Measurements from ENCODE around the gene CYB5D1. TPM values are rescaled to one million over a fixed set of nuclear protein-coding genes. Genes with fewer than 3 reads are reported as not detected.
A peak's percentile ranks its signal among the peaks of the same experiment; 100 is the strongest.

The CYB5D1 gene
- polyA plus RNA-seq, 1 experiment, result 8.1 TPM

DNA sequence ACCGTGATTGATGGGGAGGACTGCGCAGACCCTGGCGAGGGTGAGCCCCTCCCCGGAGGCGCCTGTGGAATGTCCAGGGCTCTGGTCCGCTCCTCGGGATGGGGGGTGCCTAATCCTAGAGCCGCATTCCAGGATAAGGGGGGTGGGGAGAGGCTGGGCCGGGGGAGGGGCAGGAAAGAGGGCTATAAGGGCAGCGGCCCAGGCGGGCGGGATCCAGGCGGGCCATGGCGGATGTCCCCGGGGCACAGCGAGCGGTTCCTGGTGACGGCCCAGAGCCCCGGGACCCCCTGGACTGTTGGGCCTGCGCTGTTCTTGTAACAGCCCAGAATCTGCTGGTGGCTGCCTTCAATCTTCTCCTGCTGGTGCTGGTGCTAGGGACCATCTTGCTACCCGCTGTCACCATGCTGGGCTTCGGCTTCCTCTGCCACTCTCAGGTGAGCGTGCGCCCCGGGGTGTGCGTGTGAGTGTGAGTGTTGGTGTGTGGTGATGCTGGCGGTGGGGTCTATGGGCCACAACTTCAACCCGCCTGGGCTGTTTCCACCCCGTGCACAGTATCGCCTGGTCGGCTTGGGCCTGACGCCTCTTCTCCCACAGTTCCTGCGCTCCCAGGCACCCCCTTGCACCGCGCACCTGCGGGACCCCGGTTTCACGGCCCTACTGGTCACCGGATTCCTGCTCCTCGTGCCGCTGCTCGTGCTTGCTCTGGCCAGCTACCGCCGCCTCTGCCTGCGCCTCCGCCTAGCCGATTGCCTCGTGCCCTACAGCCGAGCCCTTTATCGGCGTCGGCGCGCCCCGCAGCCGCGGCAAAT, 2.7 kb upstream of the CYB5D1 start, which contains the start of gene TMEM88:
Gene TMEM88 (plus strand): TSS at position 216 of the 809 bp plus-strand sequence. CDS start 9 bp downstream, at position 225.
- POLR2A ChIA-PET, result interaction anchor here (1.0 to 2.3 kb wide), 2 partner anchors 12 to 21 kb away, joined by 3 to 16 read pairs; partner anchors contain the start of gene KDM6B
- Histone ChIP-seq H3K27ac (ENCODE audit: low read depth, low read length) (peak within 1 kb of the TSS; percentile 91), H3K4me3 (ENCODE audit: low read depth, low read length) (peak within 1 kb of the TSS; percentile 81; the same call in 1 of the 2 replicates), H3K27me3 (ENCODE audit: control insufficient read depth, insufficient read depth, low read length) (no peaks in the 10 kb centered on the region), H3K9me3 (ENCODE audit: control insufficient read depth, insufficient read depth, low read length) (no peaks in the 10 kb centered on the region; the same call in 1 of the 2 replicates)
- CTCF ChIA-PET, result no interaction called here
- DNase-seq (ENCODE audit: low read depth, low spot score), result no peak
- no peak for TF ChIP-seq CTCF (IDR thresholded peaks at IDR 0.05; ENCODE audit: low read depth, low read length)

- TF ChIP-seq CTCF (IDR thresholded peaks at IDR 0.05; ENCODE audit: low read depth, low read length), result no peak
- no peaks in the 10 kb centered on the region; the same call in 1 of the 2 replicates for H3K9me3 ChIP-seq (ENCODE audit: control insufficient read depth, insufficient read depth, low read length)
- ChIA-PET POLR2A (interaction anchor here (1.0 to 2.3 kb wide), 2 partner anchors 13 to 22 kb away, joined by 3 to 16 read pairs; partner anchors contain the start of gene KDM6B), CTCF (no interaction called here)
- peak overlapping the region; percentile 81; the same call in 1 of the 2 replicates for H3K4me3 ChIP-seq (ENCODE audit: low read depth, low read length)
- no peak for DNase-seq (ENCODE audit: low read depth, low spot score)
- H3K27ac ChIP-seq (ENCODE audit: low read depth, low read length), result peak overlapping the region; percentile 91
- H3K27me3 ChIP-seq (ENCODE audit: control insufficient read depth, insufficient read depth, low read length), result no peaks in the 10 kb centered on the region
Measured at GRCh38 chr17:7855660-7856010, 2.2 kb upstream of the CYB5D1 start.

GRCh38 chr17:7856011-7856810, 1.6 kb upstream of the CYB5D1 start:
- Histone ChIP-seq H3K27ac (ENCODE audit: low read depth, low read length) (peak overlapping the region; percentile 91), H3K4me3 (ENCODE audit: low read depth, low read length) (peak overlapping the region; percentile 81), H3K27me3 (ENCODE audit: control insufficient read depth, insufficient read depth, low read length) (no peaks in the 10 kb centered on the region), H3K9me3 (ENCODE audit: control insufficient read depth, insufficient read depth, low read length) (no peaks in the 10 kb centered on the region; the same call in 1 of the 2 replicates)
- TF ChIP-seq CTCF (IDR thresholded peaks at IDR 0.05; ENCODE audit: low read depth, low read length), result no peak
- ChIA-PET CTCF (interaction anchor here (1.1 to 1.2 kb wide), 3 partner anchors 37 to 134 kb away, joined by 3 to 6 read pairs (median 3); no protein-coding TSS in a partner anchor), POLR2A (interaction anchor here (0.9 to 2.3 kb wide), 8 partner anchors 11 to 170 kb away, joined by 3 to 30 read pairs (median 8); partner anchors contain the start of genes CHD3, KDM6B, RNF227 and TP53)
- DNase-seq (ENCODE audit: low read depth, low spot score), result no peak

DNA sequence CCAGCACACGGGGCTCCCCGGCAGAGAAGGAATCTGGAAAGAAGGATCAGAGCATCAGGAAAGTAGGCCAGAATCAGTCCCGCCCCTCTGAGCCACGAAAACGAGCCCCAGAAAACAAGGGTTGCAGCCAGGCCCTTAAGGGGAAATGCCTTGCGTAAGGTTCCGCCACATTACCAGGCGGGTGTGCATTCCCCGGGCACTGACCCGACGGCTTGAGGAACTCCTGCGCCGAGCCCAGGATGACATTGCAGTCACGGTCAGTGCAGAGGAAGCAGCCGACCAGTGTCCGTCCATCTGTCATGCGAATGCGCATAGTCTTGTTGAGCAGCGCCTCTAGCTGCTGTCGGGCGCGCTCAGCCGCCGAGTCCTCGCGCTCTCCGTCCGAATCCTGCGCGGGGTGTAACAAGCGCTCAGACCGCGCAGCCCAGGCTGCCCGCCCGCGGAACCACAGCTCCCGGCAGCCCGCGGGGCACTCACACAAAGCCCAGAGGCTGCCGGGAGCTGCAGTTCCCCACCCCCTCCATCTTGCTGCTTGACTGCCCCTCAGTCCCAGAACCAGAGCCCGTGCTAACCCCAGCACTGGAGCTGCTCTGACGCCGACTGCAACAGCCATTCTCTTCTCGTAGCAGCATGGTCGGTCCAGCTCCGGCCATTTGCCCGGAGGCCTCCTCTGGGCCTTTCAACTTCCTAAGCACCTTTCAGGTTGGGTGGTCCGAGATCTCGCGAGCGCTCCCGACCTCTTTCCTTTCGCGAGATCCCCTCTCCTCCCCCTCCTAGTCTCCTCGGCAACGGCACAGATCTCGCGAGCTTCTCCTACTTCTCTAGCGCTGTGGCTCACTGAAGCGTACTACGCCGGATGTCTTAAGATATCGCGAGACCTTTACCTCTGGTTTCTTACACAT, 741 bp upstream of the CYB5D1 start, which contains the start of gene NAA38:
Gene NAA38 (minus strand): TSS at position 749 of the 902 bp plus-strand sequence. CDS start 96 bp downstream, at position 653.
- Histone ChIP-seq H3K9me3 (ENCODE audit: control insufficient read depth, insufficient read depth, low read length) (no peaks in the 10 kb centered on the region; the same call in 1 of the 2 replicates), H3K27ac (ENCODE audit: low read depth, low read length) (peak within 1 kb of the TSS; percentile 91), H3K27me3 (ENCODE audit: control insufficient read depth, insufficient read depth, low read length) (no peaks in the 10 kb centered on the region), H3K4me3 (ENCODE audit: low read depth, low read length) (peak within 1 kb of the TSS; percentile 81)
- ChIA-PET CTCF (interaction anchor here (0.7 to 1.2 kb wide), 8 partner anchors 12 to 133 kb away, joined by 3 to 6 read pairs (median 4); partner anchors contain the start of gene KDM6B), POLR2A (interaction anchor here (0.6 to 2.3 kb wide), 12 partner anchors 10 to 281 kb away, joined by 3 to 30 read pairs (median 5); partner anchors contain the start of genes CHD3, CNTROB, KDM6B and RNF227)
- peak; percentile 55 for TF ChIP-seq CTCF (IDR thresholded peaks at IDR 0.05; ENCODE audit: low read depth, low read length)
- DNase-seq (ENCODE audit: low read depth, low spot score), result peak; percentile 99

Data from AG04450 (cell line).